A549 (cell line): ENCODE measurements around the gene ASB18. TPM values are rescaled to one million over a fixed set of nuclear protein-coding genes. Genes with fewer than 3 reads are reported as not detected.

Experiments used
- ATAC-seq, 2 experiments: fragments of 200-7000 bp in 1 of 2; fragments of >200 bp in 1 of 2; cut with Nextera tagmentation in 1 of 2; cut with Tn5 transposase in 1 of 2; 3 replicates each; pipeline versions ENCODE4 v1.8.0 to v1.9.1; 2018 to 2020; ENCODE audit warnings: mild to moderate bottlenecking in 1 of 2, moderate library complexity in 1 of 2
- CTCF ChIA-PET: fragments of 300-600 bp; sonication (Branson Sonifier 250); formaldehyde crosslinking; extraction: SDS; loops from one replicate; lab custom pipeline; 2021; ENCODE audit warnings: antibody characterized with exemption, inconsistent platforms; lab: Yijun Ruan, JAX
- POLR2A ChIA-PET: fragments of 350-600 bp; formaldehyde crosslinking; extraction: SDS; loops from one replicate; lab custom pipeline; 2021; ENCODE audit warnings: antibody characterized with exemption, inconsistent platforms; lab: Yijun Ruan, JAX
- DNase-seq, 2 experiments: peaks; one replicate each; pipeline versions ENCODE4 v3.0.0 to v3.0.0-alpha.2; 2011 to 2016; ENCODE audit warnings: low read depth in 1 of 2, low spot score in 1 of 2
- FAIRE-seq: peaks from 2 replicates; lab custom pipeline; 2011; peaks lifted over from hg19 to GRCh38; lab: Jason Lieb, UNC
- H3K27ac ChIP-seq, 2 experiments: fragments of >200 bp; sonication (Bioruptor Twin); formaldehyde crosslinking; 3 replicates each; pipeline ENCODE4 v1.5.1; 2016 to 2017
- H3K4me1 ChIP-seq: fragments of >200 bp; sonication (Bioruptor Twin); formaldehyde crosslinking; 3 replicates; pipeline ENCODE4 v1.6.1; 2016
- H3K4me2 ChIP-seq: fragments of >200 bp; sonication (Bioruptor Twin); formaldehyde crosslinking; 3 replicates; pipeline ENCODE4 v1.6.1; 2016
- H3K4me3 ChIP-seq: fragments of >200 bp; sonication (Bioruptor Twin); formaldehyde crosslinking; 3 replicates; pipeline ENCODE4 v1.5.1; 2016
- H3K9me3 ChIP-seq: fragments of >200 bp; sonication (Bioruptor Twin); formaldehyde crosslinking; 3 replicates; pipeline ENCODE4 v1.6.1; 2016
- BHLHE40 ChIP-seq: IDR thresholded peaks from 2 replicates; pipeline ENCODE4 v1.6.1; 2012; ENCODE audit warnings: low read depth, low read length, inconsistent platforms
- CBX2 ChIP-seq: fragments of 200-600 bp; sonication (generic); IDR thresholded peaks from 2 replicates; pipeline ENCODE4 v1.6.1; 2016; ENCODE audit warnings: low read depth, mild to moderate bottlenecking, borderline replicate concordance
- CHD2 ChIP-seq: fragments of 150-350 bp; IDR thresholded peaks from 2 replicates; pipeline ENCODE4 v1.6.1; 2014; ENCODE audit warnings: low read length; ENCODE audit not compliant: partially characterized antibody
- CHD4 ChIP-seq: fragments of 200-600 bp; sonication (generic); IDR thresholded peaks from 2 replicates; pipeline ENCODE4 v1.6.1; 2016; ENCODE audit warnings: antibody characterized with exemption, mild to moderate bottlenecking, borderline replicate concordance
- E2F6 ChIP-seq: IDR thresholded peaks from 2 replicates; pipeline ENCODE4 v1.6.1; 2012; ENCODE audit warnings: low read depth, borderline replicate concordance
- FOSL2 ChIP-seq, 2 experiments: fragments of 450-650 bp in 1 of 2; fragments of >200 bp in 1 of 2; sonication (Bioruptor Twin) in 1 of 2; formaldehyde crosslinking; IDR thresholded peaks; 2 replicates each; pipeline versions ENCODE4 v1.5.0 to v1.6.1; 2016 to 2020; ENCODE audit warnings: mild to moderate bottlenecking in 1 of 2, moderate library complexity in 1 of 2
- FOXS1 ChIP-seq: fragments of 250-450 bp; sonication (Bioruptor Pico); IDR thresholded peaks from 2 replicates; pipeline ENCODE4 v1.5.0; 2020; ENCODE audit warnings: mild to moderate bottlenecking, moderate library complexity
- HES2 ChIP-seq: fragments of >200 bp; sonication (Bioruptor Twin); formaldehyde crosslinking; IDR thresholded peaks from 2 replicates; pipeline ENCODE4 v1.6.1; 2016
- HOXB5 ChIP-seq: fragments of 250-450 bp; sonication (Bioruptor Pico); IDR thresholded peaks from 2 replicates; pipeline ENCODE4 v1.5.0; 2020; ENCODE audit warnings: mild to moderate bottlenecking, moderate library complexity
- KDM1A ChIP-seq: fragments of 200-600 bp; sonication (generic); IDR thresholded peaks from 2 replicates; pipeline ENCODE4 v1.6.1; 2016; ENCODE audit warnings: low read depth, mild to moderate bottlenecking
- KDM5A ChIP-seq: fragments of 200-600 bp; sonication (generic); IDR thresholded peaks from 2 replicates; pipeline ENCODE4 v1.6.1; 2016; ENCODE audit warnings: antibody characterized with exemption, mild to moderate bottlenecking
- MAFK ChIP-seq: fragments of 450-650 bp; IDR thresholded peaks from 2 replicates; pipeline ENCODE4 v1.6.1; 2014; ENCODE audit not compliant: partially characterized antibody
- MAX ChIP-seq: IDR thresholded peaks from 2 replicates; pipeline ENCODE4 v1.6.1; 2012
- MYC ChIP-seq: IDR thresholded peaks from 2 replicates; pipeline ENCODE4 v1.6.1; 2012; ENCODE audit warnings: mild to moderate bottlenecking, inconsistent platforms, low read length, improper control_type of control experiment, borderline replicate concordance
- NPAS2 ChIP-seq: fragments of 250-450 bp; sonication (Bioruptor Pico); IDR thresholded peaks from 2 replicates; pipeline ENCODE4 v1.8.0; 2022; ENCODE audit warnings: mild to moderate bottlenecking, moderate library complexity, borderline replicate concordance
- NR3C1 ChIP-seq: fragments of >200 bp; sonication (Bioruptor Twin); formaldehyde crosslinking; IDR thresholded peaks from 3 replicates; pipeline ENCODE4 v1.6.1; 2017
- PBX3 ChIP-seq: IDR thresholded peaks from 2 replicates; pipeline ENCODE4 v1.6.1; 2012
- PHF8 ChIP-seq: fragments of 200-600 bp; sonication (generic); IDR thresholded peaks from 2 replicates; pipeline ENCODE4 v1.6.1; 2016; ENCODE audit warnings: low read depth, mild to moderate bottlenecking, antibody characterized with exemption, moderate library complexity, borderline replicate concordance
- POLR2AphosphoS2 ChIP-seq: conservative IDR thresholded peaks from 2 replicates; pipeline ENCODE4 v1.6.1; 2012; ENCODE audit warnings: low read length, improper control_type of control experiment, inconsistent platforms
- SMC3 ChIP-seq: fragments of >200 bp; sonication (Bioruptor Twin); formaldehyde crosslinking; IDR thresholded peaks from 3 replicates; pipeline ENCODE4 v1.6.1; 2018; ENCODE audit warnings: inconsistent platforms
- TFCP2L1 ChIP-seq: fragments of 250-450 bp; sonication (Bioruptor Pico); IDR thresholded peaks from 2 replicates; pipeline ENCODE4 v1.5.0; 2021; ENCODE audit warnings: mild to moderate bottlenecking
- ZC3H11A ChIP-seq: fragments of 450-650 bp; IDR thresholded peaks from 2 replicates; pipeline ENCODE4 v1.6.1; 2014; ENCODE audit warnings: antibody characterized with exemption, mild to moderate bottlenecking
- ZNF302 ChIP-seq: fragments of 250-450 bp; sonication (Bioruptor Pico); IDR thresholded peaks from 2 replicates; pipeline ENCODE4 v1.9.0; 2021; ENCODE audit warnings: inconsistent platforms, mild to moderate bottlenecking, moderate library complexity
- WGBS: methylation state at CpG from one replicate; pipeline ENCODE4 v1.1.6; 2017; ENCODE audit errors: missing lambda C conversion rate; 5-methylcytosine and 5-hydroxymethylcytosine counted together
- polyA plus RNA-seq, 4 experiments: library from polyadenylated mRNA; depleted of rRNA in 3 of 4; stranded (reverse); fragments of >200 nt; fragmentation: RNase III in 1 of 4; extraction: RNeasy Plus Mini Kit Qiagen cat#74134 plus additional on column Dnase treatment in 1 of 4; gene quantifications; 2 replicates in 3 of 4; 3 replicates in 1 of 4; pipeline ENCODE4 v1.2.3, GENCODE V29; 2011 to 2017

Gene ASB18
- polyA plus RNA-seq, 2 of the 4 experiments (the other 2 are of a cell fraction): not detected

- ChIA-PET CTCF (interaction anchor here (0.8 kb wide), 1 partner anchor 15 kb away, joined by 4 read pairs; no protein-coding TSS in a partner anchor), POLR2A (no interaction called here)
- FAIRE-seq: no peak
- DNase-seq: no peak
- H3K4me2 ChIP-seq: no peak overlapping the region
- ATAC-seq: no peak
- WGBS: 73% methylated on average over 13 of the region's 13 CpGs
- no peak overlapping the region for H3K27ac ChIP-seq
- H3K4me3 ChIP-seq: no peak overlapping the region
- TF ChIP-seq ZC3H11A (no peak), HES2 (no peak)
- H3K4me1 ChIP-seq: no peaks in the 10 kb centered on the region
- no peaks in the 10 kb centered on the region for H3K9me3 ChIP-seq
Observed at GRCh38 chr2:236250909-236251579, 13.2 kb downstream of the ASB18 start.

GRCh38 chr2:236250286-236250685 lies 13.9 kb downstream of the ASB18 start:
- TF ChIP-seq MAFK: no peak
- TF ChIP-seq PHF8: no peak
- TF ChIP-seq FOXS1 (CRISPR knock-in tag): no peak
- TF ChIP-seq MYC: no peak
- no peak for TF ChIP-seq BHLHE40
- no peak for TF ChIP-seq POLR2AphosphoS2
- TF ChIP-seq SMC3: no peak
- no peak for TF ChIP-seq NPAS2 (CRISPR knock-in tag)
- TF ChIP-seq CBX2: no peak
- H3K9me3 ChIP-seq: no peaks in the 10 kb centered on the region
- H3K4me2 ChIP-seq: no peak overlapping the region
- ChIA-PET POLR2A (no interaction called here), CTCF (no interaction called here)
- no peak for DNase-seq
- WGBS: 27% methylated on average over 3 of the region's 3 CpGs
- no peaks in the 10 kb centered on the region for H3K4me1 ChIP-seq
- ATAC-seq: no peak
- H3K27ac ChIP-seq: no peak overlapping the region
- no peak for FAIRE-seq
- no peak overlapping the region for H3K4me3 ChIP-seq

GRCh38 chr2:236249066-236249465 lies 15.1 kb downstream of the ASB18 start:
- CTCF ChIA-PET: no interaction called here
- Histone ChIP-seq H3K27ac (no peak overlapping the region), H3K4me1 (no peaks in the 10 kb centered on the region)
- DNase-seq: no peak
- no peak for TF ChIP-seq KDM5A
- TF ChIP-seq SMC3: no peak
- no peak for TF ChIP-seq KDM1A
- TF ChIP-seq NR3C1: no peak
- no peak for TF ChIP-seq MAX
- no peak for TF ChIP-seq HOXB5
- no peak for TF ChIP-seq CHD2
- TF ChIP-seq FOSL2 (IDR thresholded peaks at IDR 0.05): no peak
- TF ChIP-seq FOSL2 (CRISPR knock-in tag; IDR thresholded peaks at IDR 0.05): no peak
- TF ChIP-seq ZNF302 (CRISPR knock-in tag): no peak
- no peak for TF ChIP-seq E2F6
- TF ChIP-seq PHF8: no peak
- TF ChIP-seq, all 56 proteins: peak for 0
- Histone ChIP-seq H3K4me2 (no peak overlapping the region), H3K9me3 (no peaks in the 10 kb centered on the region), H3K4me3 (no peak overlapping the region)
- FAIRE-seq: no peak
- ATAC-seq: no peak
- POLR2A ChIA-PET: no interaction called here
- WGBS: 59% methylated on average over 2 of the region's 2 CpGs

- no peak overlapping the region for H3K4me3 ChIP-seq
- no peak overlapping the region for H3K4me2 ChIP-seq
- FAIRE-seq (no peak), ATAC-seq (no peak), DNase-seq (no peak)
- TF ChIP-seq HOXB5: no peak
- no peak for TF ChIP-seq FOXS1 (CRISPR knock-in tag)
- no peak for TF ChIP-seq TFCP2L1 (CRISPR knock-in tag)
- TF ChIP-seq CHD4: no peak
- no peak for TF ChIP-seq PBX3
- TF ChIP-seq, all 56 proteins: peak for 0
- WGBS: 24% methylated on average over 3 of the region's 3 CpGs
- Histone ChIP-seq H3K4me1 (no peaks in the 10 kb centered on the region), H3K27ac (no peak overlapping the region), H3K9me3 (no peaks in the 10 kb centered on the region)
- POLR2A ChIA-PET: no interaction called here
- CTCF ChIA-PET: no interaction called here
Observed at GRCh38 chr2:236246711-236247246, 17.4 kb downstream of the ASB18 start.
